AG08395 (cell line): Measurements from ENCODE around the gene IFTAP.
"Not testable (repeated sequence)": the region's sequence is repeated elsewhere in the genome, so short reads cannot be mapped to it uniquely, and the experiment has no call there.

Experiments
- DNase-seq: peaks from one replicate; pipeline ENCODE4 v3.0.0; 2012; ENCODE audit warnings: mixed read lengths, low spot score

The IFTAP gene

DNA sequence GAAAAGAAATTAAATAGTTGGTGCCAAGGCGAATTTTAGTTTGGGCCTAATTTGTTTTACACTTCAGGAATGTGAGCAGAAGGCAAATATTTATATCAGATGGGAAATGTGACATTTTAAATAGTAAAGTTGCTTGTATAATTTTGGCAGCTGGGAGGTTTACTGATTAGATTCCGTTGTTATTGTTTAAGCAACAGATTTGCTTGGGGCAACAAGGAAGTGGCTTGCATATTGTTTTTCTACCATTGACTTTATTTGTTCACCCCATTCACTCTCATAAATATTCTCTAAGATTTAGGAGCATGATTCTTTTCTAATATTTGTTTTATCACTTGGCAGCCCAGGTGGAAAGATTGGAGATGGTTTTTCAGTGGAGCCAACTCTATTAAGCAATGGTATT, 44.3 kb downstream of the IFTAP start:
- no peak for DNase-seq

GRCh38 chr11:36657610-36658267, 63.4 kb downstream of the IFTAP start:
- no peak for DNase-seq

GRCh38 chr11:36661359-36661758, 67.1 kb downstream of the IFTAP start:
- DNase-seq, result not testable (repeated sequence)

GRCh38 chr11:36672815-36673450, 78.6 kb downstream of the IFTAP start:
- peak; percentile 20 for DNase-seq

- DNase-seq, result not testable (repeated sequence)
Observed at GRCh38 chr11:36679547-36679946, 85.2 kb downstream of the IFTAP start.

DNA sequence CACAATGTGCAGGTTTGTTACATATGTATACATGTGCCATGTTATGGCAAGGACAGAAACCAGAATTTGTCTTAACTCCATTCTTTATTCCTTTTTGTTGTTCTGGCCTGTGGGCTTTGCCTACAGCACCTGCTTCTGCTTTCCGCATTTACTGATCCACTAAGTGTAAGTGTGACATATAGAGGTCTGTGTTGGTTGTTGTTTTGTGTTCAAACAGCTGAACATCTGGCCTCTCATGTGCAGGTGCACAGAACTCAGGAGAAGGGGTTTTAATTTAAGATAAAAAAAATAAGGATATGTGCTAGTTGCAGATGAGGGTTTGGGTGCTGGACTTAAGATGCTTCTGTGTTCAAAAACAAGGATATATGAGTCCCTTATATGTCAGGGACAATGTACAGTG, 89.5 kb downstream of the IFTAP start:
- DNase-seq, result no peak

DNA sequence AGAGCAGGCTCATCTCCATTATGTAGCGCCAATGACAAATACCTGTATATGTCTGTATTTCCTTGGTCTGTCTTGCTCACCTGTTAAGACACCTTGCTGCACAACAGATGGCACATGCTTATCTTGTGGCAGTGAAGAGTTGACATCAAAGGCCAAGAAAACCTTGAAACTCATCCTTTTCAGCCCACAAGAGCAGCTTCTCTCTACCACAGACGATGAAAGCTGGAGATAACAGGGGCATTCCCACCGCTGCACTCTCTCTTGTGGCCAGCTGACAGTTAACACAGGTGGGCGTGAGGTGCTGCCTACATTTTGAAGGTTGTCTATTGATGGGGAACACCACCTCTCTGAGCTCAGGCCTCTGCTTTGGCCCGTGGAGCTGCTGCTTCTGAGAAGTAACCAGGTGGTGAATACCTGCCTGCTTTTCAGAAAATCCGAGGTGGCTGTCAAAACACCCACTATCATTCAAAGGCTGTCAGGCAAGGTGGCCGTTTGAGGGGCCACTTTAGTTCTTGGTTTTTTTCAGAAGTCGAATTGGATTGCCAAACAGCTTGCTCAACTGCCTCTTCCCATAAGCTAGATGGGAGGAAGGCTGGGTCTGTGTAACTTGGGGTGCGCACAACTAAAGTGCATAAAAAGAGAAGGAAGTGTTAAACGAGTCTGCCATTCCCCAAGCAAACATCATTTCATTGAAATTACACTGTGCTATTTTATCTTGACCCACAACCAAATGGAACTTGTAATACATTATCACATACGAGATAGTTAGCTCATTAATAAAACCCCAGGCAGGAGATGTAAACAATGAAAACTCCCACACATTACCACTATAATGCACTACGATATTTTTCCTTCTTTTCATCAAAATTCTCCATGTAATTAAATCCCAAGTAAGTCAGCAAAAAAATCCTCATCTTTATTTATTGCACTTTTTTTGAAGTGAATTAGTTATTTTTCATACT, 90.8 kb downstream of the IFTAP start:
- DNase-seq, result no peak

DNA sequence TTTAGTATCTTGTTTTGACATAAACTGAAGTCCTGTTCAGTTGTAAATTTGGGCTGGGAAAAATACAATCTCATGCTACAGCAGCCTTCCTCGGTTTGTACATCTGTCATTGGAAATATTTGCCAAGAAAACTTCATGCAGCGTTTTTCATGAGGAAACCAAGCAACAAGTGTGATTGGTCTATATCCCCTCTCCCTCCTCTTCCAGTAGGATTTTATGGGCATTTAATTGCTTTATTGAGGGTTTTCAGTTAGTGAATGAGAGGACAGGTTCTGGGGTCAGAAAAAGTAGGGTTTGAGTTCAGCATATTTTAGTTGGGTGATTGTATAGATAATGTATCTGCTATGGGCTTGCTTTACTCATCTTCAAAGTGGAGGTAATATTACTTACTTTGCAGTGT, 93.8 kb downstream of the IFTAP start:
- no peak for DNase-seq

DNA sequence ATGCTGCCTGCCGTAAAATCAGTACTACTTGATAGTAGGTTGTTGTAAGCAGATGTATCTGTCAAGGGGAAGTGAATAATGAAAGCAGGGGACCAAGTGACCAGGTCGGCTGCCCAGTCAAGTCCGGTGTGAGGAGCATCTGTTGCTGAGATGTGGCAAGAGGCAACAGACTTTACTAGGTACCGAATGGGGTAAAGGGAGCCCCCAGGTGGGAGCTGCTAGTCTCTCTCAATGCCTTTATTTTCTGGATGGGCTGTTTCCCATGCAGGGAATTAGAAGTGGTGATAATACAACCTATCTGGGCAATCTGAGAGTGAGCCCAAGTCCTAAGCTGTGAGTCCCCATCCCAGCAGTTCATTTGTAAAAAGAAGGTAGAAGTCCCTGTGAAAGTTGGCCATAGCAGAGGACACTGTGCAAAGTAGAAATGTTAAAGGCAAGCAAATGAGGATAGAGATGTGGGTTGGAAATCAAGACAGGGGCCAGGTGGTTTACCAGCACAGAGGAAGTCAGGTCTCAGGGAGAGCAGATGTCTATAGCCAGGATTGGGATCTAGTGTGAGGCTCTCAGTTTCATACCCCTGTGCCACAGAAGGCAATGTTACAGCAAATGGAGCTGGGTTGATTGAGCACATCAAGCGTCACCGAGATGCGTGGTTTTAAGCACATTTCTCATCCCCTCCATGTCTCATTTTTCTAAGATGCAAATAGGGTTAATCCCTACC, 94.4 kb downstream of the IFTAP start:
- DNase-seq, result no peak

DNA sequence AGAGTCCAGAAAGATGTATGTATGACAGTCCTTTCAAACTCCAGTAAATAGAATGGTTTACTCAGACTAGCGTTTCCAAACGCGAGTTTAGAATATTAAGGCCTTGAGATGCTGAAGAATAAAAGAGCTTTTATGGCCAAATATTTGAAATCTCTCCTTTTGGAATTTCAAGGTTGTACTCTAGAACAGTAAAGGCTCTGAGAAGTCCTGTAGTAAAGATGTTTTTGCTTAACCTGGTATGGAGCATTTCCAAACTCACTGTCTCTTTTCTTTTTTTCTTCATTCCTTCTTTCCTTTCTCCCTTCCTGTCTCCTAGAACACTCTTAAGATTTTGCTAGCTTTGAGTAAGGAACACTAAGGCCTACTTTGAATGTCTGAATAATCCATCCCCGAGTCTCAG, 95.1 kb downstream of the IFTAP start:
- no peak for DNase-seq

DNA sequence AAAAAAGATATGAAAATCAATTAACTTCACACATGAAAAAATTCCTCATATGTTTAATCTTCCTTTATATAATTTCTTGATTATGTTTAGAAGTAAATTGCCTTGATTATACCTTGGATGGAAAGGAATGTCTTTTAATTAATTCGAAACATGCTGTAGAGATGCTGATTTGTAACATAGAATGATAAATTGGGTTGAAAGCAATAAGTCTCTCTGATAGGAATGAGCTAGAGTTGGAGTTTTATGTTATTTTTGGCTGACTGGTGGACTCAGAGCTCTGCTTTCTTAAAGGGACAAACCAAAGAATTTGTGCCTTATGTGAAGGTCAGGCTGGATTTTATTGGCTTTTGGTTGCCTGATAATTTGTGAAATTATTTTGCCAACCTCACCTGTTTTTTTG, 98.4 kb downstream of the IFTAP start:
- no peak for DNase-seq

GRCh38 chr11:36693139-36693843, 99.0 kb downstream of the IFTAP start:
- DNase-seq, result no peak

- no peak for DNase-seq
Observed at GRCh38 chr11:36695111-36695510, 100.8 kb downstream of the IFTAP start.

- DNase-seq, result no peak
Observed at GRCh38 chr11:36695571-36695970, 101.3 kb downstream of the IFTAP start.

DNA sequence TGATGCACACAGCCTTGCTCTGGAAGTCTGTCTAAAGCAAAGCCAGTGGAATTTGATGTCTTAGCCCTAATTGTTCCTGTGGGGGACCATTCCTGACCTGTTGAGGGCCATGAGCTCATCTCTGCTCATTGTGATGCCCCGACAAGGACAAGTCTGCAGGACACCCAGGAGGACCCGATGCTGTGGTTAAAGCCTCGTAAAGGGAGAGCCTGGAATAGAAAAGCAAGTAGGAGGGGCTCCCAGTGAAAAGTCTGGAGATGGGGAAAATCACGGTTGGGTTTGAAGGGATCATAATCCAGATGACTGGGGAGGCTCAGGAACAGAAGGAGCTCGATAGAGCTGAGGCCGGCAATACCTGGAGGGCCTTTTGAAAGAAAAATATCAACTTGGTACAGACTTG, 102.2 kb downstream of the IFTAP start:
- DNase-seq, result no peak

GRCh38 chr11:36699271-36699670, 105.0 kb downstream of the IFTAP start:
- no peak for DNase-seq

GRCh38 chr11:36700246-36700645, 105.9 kb downstream of the IFTAP start:
- DNase-seq, result no peak

GRCh38 chr11:36702330-36703054, 108.2 kb downstream of the IFTAP start:
- peak; percentile 74 for DNase-seq

DNA sequence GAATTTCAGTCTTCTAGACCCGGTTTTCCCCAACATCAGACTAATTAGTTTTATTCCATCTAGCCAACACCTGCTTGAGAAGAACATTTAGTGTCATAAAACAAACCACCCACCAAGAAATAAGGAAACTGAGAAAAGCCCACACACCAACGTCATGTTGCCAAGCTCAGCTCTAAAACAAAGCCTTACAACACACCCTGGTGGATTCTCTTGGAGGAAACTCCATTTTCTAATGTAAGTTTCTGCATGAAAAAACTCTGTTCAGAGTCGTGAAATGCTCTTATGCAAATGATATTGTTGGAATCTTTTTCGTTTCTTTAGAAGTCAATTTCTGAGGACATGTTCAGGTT, 108.7 kb downstream of the IFTAP start:
- no peak for DNase-seq
